Activated T-cell treated with anti-CD3 and anti-CD28 coated beads, Interleukin-2, amount 50 U/mL, for 48 hours (primary cell): Measurements from ENCODE around the gene CRAMP1.
"Not testable (repeated sequence)": the region's sequence is repeated elsewhere in the genome, so short reads cannot be mapped to it uniquely, and the experiment has no call there.

Experiments
- DNase-seq, 2 experiments: peaks; one replicate each; pipeline ENCODE4 v3.0.0-alpha.2; 2020

The CRAMP1 gene

DNA sequence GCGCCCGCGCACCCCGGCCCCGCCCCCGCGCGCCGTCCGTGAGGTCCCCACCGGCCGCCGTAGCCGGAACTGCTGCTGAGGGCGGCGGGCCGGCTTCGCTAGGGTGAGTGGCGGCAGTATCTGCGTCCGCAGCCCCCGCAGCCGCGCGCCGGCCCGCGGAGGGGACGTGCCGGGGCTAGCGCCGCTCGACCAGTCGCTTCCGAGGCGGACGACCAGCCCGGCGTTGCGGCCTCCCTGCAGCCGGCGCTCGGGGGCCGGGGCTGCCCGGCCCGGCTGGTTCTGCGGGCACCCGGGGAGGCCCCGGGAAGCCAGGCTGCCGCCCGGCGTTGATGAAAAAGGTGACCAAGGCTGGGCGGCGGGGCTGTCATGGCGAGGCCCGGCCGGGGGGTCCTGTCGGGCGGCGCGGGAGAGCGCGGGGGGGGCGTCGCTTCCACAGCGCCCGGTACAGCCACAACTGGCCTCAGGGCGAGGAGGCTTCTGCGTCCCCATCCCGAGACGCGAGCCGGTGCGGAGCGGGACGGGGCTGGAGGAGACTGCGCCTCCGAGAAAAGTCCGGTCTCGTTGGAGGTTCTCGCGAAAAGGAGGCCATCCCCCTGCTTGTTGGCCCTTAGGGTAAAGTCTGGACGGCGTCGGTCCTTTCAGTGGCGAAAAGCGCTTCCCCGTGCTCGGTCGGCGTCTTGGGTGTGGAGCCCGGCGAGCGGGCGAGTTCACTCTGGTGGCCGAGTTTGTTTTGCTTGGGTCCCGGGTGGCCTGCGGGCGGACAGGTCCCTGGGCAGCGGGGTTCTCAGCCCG lies at the start of gene CRAMP1:
CRAMP1 (plus strand) TSS at position 41 of the 792 bp plus-strand sequence. CDS start 2,280 bp downstream, outside the sequence.
- no peak for DNase-seq

- DNase-seq, result no peak
These were observed 48.4 kb upstream of the CRAMP1 start for GRCh38 chr16:1563786-1564185.

GRCh38 chr16:1564325-1564724 lies 47.8 kb upstream of the CRAMP1 start:
- DNase-seq, result peak in 1 of 2 experiments; percentile 43

- no peak for DNase-seq
These were observed 46.9 kb upstream of the CRAMP1 start for GRCh38 chr16:1565083-1565805.

GRCh38 chr16:1567988-1568387 lies 44.2 kb upstream of the CRAMP1 start:
- DNase-seq, result no peak

DNA sequence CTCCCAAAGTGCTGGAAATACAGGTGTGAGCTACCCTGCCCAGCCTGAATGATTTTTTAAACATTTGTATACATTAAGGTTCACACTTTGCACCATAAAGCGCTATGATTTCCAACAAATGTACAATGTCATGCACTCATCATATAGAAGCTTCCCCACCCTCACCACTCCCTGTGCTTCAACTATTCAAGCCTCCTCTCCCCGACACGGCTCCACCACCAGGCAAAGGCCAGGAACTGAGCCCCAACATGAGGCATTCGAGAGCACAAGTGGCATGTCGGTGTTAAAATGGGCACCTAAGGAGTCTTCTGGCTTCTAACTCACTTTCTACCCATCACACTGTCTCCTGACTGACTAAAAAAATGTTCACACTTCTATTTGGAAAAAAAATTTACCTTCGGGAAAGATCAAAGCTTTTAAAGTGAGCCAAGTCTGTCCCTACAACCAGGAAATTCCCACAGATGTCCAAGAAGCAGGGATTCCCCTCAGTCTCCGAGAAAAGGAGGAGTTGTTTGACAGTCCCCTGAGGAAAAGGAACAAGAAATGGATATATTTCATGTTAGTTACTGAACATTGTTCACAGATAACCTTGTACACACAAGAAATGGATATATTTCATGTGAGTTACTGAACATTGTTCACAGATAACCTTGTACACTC lies 41.0 kb upstream of the CRAMP1 start:
- DNase-seq, result no peak

- no peak for DNase-seq
These were observed 39.5 kb upstream of the CRAMP1 start for GRCh38 chr16:1572673-1573072.

GRCh38 chr16:1573301-1573700 lies 38.9 kb upstream of the CRAMP1 start:
- no peak for DNase-seq

GRCh38 chr16:1575578-1575977 lies 36.6 kb upstream of the CRAMP1 start:
- no peak for DNase-seq

- DNase-seq, result no peak
These were observed 32.9 kb upstream of the CRAMP1 start for GRCh38 chr16:1579214-1579613.

DNA sequence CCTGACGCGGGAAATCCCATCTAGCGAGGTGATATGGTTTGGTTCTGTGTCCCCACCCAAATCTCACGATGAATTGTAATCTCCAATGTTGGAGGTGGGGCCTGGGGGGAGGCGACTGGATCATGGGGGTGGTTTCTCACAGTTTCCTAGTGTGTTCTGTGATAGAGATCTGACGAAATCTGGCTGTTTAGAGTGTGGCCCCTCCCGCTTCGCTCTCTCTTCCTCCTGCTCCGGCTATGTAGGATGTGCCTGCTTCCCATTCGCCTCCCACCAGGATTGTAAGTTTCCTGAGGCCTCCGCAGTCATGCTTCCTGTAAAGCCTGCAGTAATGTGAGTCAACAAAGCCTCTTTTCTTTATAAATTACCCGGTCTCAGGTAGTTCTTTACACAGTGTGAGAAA lies 31.9 kb upstream of the CRAMP1 start:
- no peak for DNase-seq

DNA sequence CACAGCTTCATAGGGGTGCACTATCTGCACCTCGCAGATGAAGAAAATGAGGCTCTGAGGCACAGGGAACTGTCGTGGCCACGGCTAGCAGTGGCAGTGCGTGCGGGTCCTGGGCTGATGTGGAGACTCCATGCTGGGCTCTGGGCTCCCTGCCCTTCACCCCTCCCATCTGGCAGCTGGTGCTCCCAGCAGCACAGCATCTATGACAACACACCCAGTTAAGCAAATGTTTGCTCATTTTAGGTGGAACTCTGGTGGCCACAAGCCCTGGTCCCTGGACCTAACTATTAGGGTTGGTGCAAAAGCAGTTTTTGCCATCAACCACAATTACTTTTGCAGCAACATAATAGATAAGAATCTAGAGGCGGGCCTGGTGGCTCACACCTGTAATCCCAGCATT lies 31.2 kb upstream of the CRAMP1 start:
- DNase-seq, result no peak

GRCh38 chr16:1581804-1582203 lies 30.4 kb upstream of the CRAMP1 start:
- DNase-seq, result no peak

GRCh38 chr16:1583180-1583579 lies 29.0 kb upstream of the CRAMP1 start:
- DNase-seq, result no peak

- no peak for DNase-seq
These were observed 27.2 kb upstream of the CRAMP1 start for GRCh38 chr16:1584926-1585484.

DNA sequence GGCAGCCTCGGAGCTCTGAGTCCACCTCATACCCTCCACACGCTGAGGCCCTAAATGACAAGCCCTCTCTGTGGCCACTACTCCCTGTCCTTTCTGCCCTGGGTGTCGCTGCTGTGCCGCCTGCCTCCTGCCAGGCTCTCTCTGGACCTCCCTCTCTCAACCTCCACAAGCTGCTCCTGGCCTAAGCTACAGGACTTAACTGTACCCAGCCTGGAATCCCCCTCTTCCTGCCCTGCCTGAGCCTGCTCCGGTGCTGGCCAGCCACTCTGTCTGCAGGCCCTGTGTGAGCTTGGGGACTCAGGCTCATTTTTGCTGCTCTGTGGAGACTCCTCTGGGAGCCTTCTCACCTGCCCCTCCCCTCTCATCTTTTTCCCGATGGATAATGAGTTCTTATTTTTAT lies 21.8 kb upstream of the CRAMP1 start:
- no peak for DNase-seq

GRCh38 chr16:1590930-1591705 lies 21.0 kb upstream of the CRAMP1 start:
- DNase-seq, result no peak

- DNase-seq, result no peak
These were observed 19.7 kb upstream of the CRAMP1 start for GRCh38 chr16:1592446-1592845.

DNA sequence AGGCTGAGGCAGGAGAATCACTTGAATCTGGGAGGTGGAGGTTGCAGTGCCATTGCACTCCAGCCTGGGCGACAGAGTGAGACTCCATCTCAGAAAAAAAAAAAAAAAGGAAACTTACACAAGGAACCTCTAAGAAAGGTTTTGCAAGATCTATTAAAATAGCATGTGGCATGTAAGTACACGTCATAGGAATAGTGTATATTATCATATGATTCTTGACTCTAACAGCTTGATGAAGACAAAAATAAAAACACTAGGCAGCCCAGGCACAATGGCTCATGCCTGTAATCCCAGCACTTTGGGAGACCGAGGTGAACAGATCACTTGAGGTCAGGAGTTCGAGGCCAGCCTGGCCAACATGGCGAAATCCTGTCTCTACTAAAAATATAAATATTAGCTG lies 16.6 kb upstream of the CRAMP1 start:
- not testable (repeated sequence) for DNase-seq

GRCh38 chr16:1596516-1596915 lies 15.6 kb upstream of the CRAMP1 start:
- no peak for DNase-seq

DNA sequence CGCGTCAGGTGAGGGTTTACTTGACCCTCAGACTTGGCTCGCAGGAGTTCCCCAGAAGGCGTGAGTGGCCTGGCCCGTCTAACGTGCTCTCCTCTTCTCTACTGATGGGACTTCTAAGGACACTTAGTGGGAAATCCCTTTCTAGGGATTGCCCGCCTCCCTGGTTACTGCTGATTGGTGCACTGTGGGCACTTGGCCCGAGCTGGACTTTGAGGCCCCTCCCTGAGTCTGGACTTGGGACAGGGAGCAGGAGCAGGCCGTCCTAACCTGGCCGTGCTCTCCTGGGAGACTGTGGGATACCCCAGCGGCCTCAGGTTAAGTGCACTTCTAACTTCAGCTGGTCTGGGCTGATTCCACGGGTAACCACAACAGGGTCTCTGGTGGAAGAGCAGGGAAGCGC lies 15.0 kb upstream of the CRAMP1 start:
- no peak for DNase-seq

- no peak for DNase-seq
These were observed 11.1 kb upstream of the CRAMP1 start for GRCh38 chr16:1601031-1601430.

DNA sequence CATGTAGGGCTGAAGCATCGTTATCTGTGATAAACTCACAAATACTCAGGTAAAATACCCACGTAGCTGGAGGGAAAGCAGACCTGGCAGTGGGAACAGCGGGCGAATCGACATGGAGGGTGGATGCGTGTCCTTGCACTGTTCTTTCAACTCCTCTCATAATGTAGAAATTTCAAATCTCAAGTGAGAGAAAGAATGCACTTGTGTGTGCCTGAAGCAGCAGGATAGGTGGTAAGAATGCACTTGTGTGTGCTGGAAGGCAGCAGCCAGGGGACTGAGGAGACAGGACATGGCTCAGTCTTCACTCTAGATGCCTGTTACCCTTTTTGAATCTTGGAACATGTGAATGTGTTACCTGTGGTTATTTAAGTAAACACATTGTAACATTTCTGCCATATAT lies 10.7 kb upstream of the CRAMP1 start:
- DNase-seq, result no peak
